ENCODE data around the gene MMP19.

Gene MMP19

GRCh38 chr12:55820679-55821078 lies 22.1 kb downstream of the MMP19 start:
- Histone ChIP-seq H3K36me3 (peaks cover 43% of the 10 kb centered on the region), H3K9me3 (no peaks in the 10 kb centered on the region), H3K27me3 (no peaks in the 10 kb centered on the region), H3K4me1 (no peaks in the 10 kb centered on the region), H3K4me3 (ENCODE audit: low read depth, low read length) (no peak overlapping the region)
- peak; percentile 49 for TF ChIP-seq CTCF (IDR thresholded peaks at IDR 0.05; ENCODE audit: low read depth, low read length)
- no peak for DNase-seq

GRCh38 chr12:55818886-55819285 lies 23.9 kb downstream of the MMP19 start:
- H3K27me3 ChIP-seq: no peaks in the 10 kb centered on the region
- no peaks in the 10 kb centered on the region for H3K4me1 ChIP-seq
- peaks cover 52% of the 10 kb centered on the region for H3K36me3 ChIP-seq
- no peaks in the 10 kb centered on the region; the same call in 1 of the 2 replicates for H3K9me3 ChIP-seq
- DNase-seq: no peak
- TF ChIP-seq CTCF (IDR thresholded peaks at IDR 0.05; ENCODE audit: low read depth, low read length): no peak
- H3K4me3 ChIP-seq (ENCODE audit: low read depth, low read length): peak overlapping the region; percentile 100

GRCh38 chr12:55818140-55818728 lies 24.5 kb downstream of the MMP19 start:
- Histone ChIP-seq H3K9me3 (no peaks in the 10 kb centered on the region; the same call in 1 of the 2 replicates), H3K36me3 (peaks cover 53% of the 10 kb centered on the region), H3K4me3 (ENCODE audit: low read depth, low read length) (peak overlapping the region; percentile 100), H3K4me1 (no peaks in the 10 kb centered on the region), H3K27me3 (no peaks in the 10 kb centered on the region)
- no peak for DNase-seq
- no peak for TF ChIP-seq CTCF (IDR thresholded peaks at IDR 0.05; ENCODE audit: low read depth, low read length)

- Histone ChIP-seq H3K36me3 (peaks cover 49% of the 10 kb centered on the region), H3K27me3 (no peaks in the 10 kb centered on the region), H3K4me1 (no peaks in the 10 kb centered on the region), H3K4me3 (ENCODE audit: low read depth, low read length) (peak within 1 kb of the TSS; percentile 100), H3K9me3 (no peaks in the 10 kb centered on the region; the same call in 1 of the 2 replicates)
- TF ChIP-seq CTCF (IDR thresholded peaks at IDR 0.05; ENCODE audit: low read depth, low read length): no peak
- DNase-seq: peak; percentile 98
Observed at GRCh38 chr12:55817345-55818139, 25.2 kb downstream of the MMP19 start, which contains the start of the genes ORMDL2 and SARNP. Gene ORMDL2, plus strand, starts transcription at chr12:55818041. Its CDS starts 959 bp downstream, at chr12:55819000. Gene SARNP, minus strand, starts transcription at chr12:55817724. Its CDS starts 23 bp downstream, at chr12:55817701.

GRCh38 chr12:55816881-55817344 lies 25.8 kb downstream of the MMP19 start:
- Histone ChIP-seq H3K27me3 (no peaks in the 10 kb centered on the region), H3K36me3 (peaks cover 51% of the 10 kb centered on the region), H3K9me3 (no peaks in the 10 kb centered on the region; the same call in 1 of the 2 replicates), H3K4me3 (ENCODE audit: low read depth, low read length) (peak overlapping the region; percentile 100), H3K4me1 (no peaks in the 10 kb centered on the region)
- no peak for TF ChIP-seq CTCF (IDR thresholded peaks at IDR 0.05; ENCODE audit: low read depth, low read length)
- DNase-seq: no peak
